ENCODE measurements around the gene PP2D1.
"Not testable (repeated sequence)": the region's sequence is repeated elsewhere in the genome, so short reads cannot be mapped to it uniquely, and the experiment has no call there.

Gene PP2D1

GRCh38 chr3:20039765-20040547 lies 27.9 kb upstream of the PP2D1 start, which contains the start of gene KAT2B:
KAT2B (plus strand) TSS chr3:20040446; CDS start chr3:20040478, 32 bp downstream.
- no peak for DNase-seq (ENCODE audit: low read depth, low spot score)

- DNase-seq (ENCODE audit: low read depth, low spot score) = no peak
Measured at GRCh38 chr3:20039466-20039764, 27.4 kb upstream of the PP2D1 start.

GRCh38 chr3:20038699-20039465 lies 26.8 kb upstream of the PP2D1 start:
- no peak for DNase-seq (ENCODE audit: low read depth, low spot score)

GRCh38 chr3:20037255-20037996 lies 25.4 kb upstream of the PP2D1 start:
- DNase-seq (ENCODE audit: low read depth, low spot score) = no peak

- DNase-seq (ENCODE audit: low read depth, low spot score) = no peak
Measured at GRCh38 chr3:20035019-20035418, 23.0 kb upstream of the PP2D1 start.

- DNase-seq (ENCODE audit: low read depth, low spot score) = not testable (repeated sequence)
Measured at GRCh38 chr3:20031939-20032338, 19.9 kb upstream of the PP2D1 start.

GRCh38 chr3:20028905-20029331 lies 16.9 kb upstream of the PP2D1 start:
- DNase-seq (ENCODE audit: low read depth, low spot score) = no peak

- no peak for DNase-seq (ENCODE audit: low read depth, low spot score)
Measured at GRCh38 chr3:20027136-20027535, 15.1 kb upstream of the PP2D1 start.

GRCh38 chr3:20023623-20024405 lies 11.8 kb upstream of the PP2D1 start:
- DNase-seq (ENCODE audit: low read depth, low spot score) = no peak

- DNase-seq (ENCODE audit: low read depth, low spot score) = no peak
Measured at GRCh38 chr3:20022954-20023622, 11.0 kb upstream of the PP2D1 start.

GRCh38 chr3:20016076-20016475 lies 4.0 kb upstream of the PP2D1 start:
- DNase-seq (ENCODE audit: low read depth, low spot score) = not testable (repeated sequence)

- DNase-seq (ENCODE audit: low read depth, low spot score) = no peak
Measured at GRCh38 chr3:20015525-20015924, 3.5 kb upstream of the PP2D1 start.

GRCh38 chr3:20013396-20013795 lies 1.3 kb upstream of the PP2D1 start:
- no peak for DNase-seq (ENCODE audit: low read depth, low spot score)

GRCh38 chr3:20008646-20009045 lies 3.4 kb downstream of the PP2D1 start:
- DNase-seq (ENCODE audit: low read depth, low spot score) = no peak

GRCh38 chr3:20007960-20008359 lies 4.1 kb downstream of the PP2D1 start:
- no peak for DNase-seq (ENCODE audit: low read depth, low spot score)

GRCh38 chr3:20001932-20002331 lies 10.1 kb downstream of the PP2D1 start:
- DNase-seq (ENCODE audit: low read depth, low spot score) = no peak

GRCh38 chr3:19997502-19997901 lies 14.6 kb downstream of the PP2D1 start:
- DNase-seq (ENCODE audit: low read depth, low spot score) = no peak

GRCh38 chr3:19994796-19995195 lies 17.3 kb downstream of the PP2D1 start:
- DNase-seq (ENCODE audit: low read depth, low spot score) = no peak

- DNase-seq (ENCODE audit: low read depth, low spot score) = not testable (repeated sequence)
Measured at GRCh38 chr3:19988904-19989303, 23.2 kb downstream of the PP2D1 start.

- DNase-seq (ENCODE audit: low read depth, low spot score) = no peak
Measured at GRCh38 chr3:19972054-19972453, 40.0 kb downstream of the PP2D1 start.

GRCh38 chr3:19970327-19970726 lies 41.7 kb downstream of the PP2D1 start:
- DNase-seq (ENCODE audit: low read depth, low spot score) = no peak
